BE2C (cell line): ENCODE measurements around the gene AAK1.

Experiments
- DNase-seq: peaks from one replicate; pipeline ENCODE4 v3.0.0-alpha.2; 2020
- H3K27me3 ChIP-seq: fragments of 250-450 bp; sonication (Bioruptor Pico); 2 replicates; pipeline ENCODE4 v1.5.1; 2020; ENCODE audit warnings: mild to moderate bottlenecking
- H3K36me3 ChIP-seq: fragments of 250-450 bp; sonication (Bioruptor Pico); 2 replicates; pipeline ENCODE4 v1.5.1; 2020; ENCODE audit warnings: mild to moderate bottlenecking
- H3K4me1 ChIP-seq: fragments of 250-450 bp; sonication (Bioruptor Pico); 2 replicates; pipeline ENCODE4 v1.5.1; 2020
- H3K4me3 ChIP-seq: 2 replicates; pipeline ENCODE4 v1.5.1; 2011; ENCODE audit warnings: low read depth, low read length
- H3K9me3 ChIP-seq: fragments of 250-450 bp; sonication (Bioruptor Pico); 2 replicates; pipeline ENCODE4 v1.5.1; 2020
- TF ChIP-seq, protein P1 (sequence below): IDR thresholded peaks from 2 replicates; pipeline ENCODE4 v1.5.1; 2012; ENCODE audit warnings: mild to moderate bottlenecking, low read depth, low read length

The AAK1 gene

DNA sequence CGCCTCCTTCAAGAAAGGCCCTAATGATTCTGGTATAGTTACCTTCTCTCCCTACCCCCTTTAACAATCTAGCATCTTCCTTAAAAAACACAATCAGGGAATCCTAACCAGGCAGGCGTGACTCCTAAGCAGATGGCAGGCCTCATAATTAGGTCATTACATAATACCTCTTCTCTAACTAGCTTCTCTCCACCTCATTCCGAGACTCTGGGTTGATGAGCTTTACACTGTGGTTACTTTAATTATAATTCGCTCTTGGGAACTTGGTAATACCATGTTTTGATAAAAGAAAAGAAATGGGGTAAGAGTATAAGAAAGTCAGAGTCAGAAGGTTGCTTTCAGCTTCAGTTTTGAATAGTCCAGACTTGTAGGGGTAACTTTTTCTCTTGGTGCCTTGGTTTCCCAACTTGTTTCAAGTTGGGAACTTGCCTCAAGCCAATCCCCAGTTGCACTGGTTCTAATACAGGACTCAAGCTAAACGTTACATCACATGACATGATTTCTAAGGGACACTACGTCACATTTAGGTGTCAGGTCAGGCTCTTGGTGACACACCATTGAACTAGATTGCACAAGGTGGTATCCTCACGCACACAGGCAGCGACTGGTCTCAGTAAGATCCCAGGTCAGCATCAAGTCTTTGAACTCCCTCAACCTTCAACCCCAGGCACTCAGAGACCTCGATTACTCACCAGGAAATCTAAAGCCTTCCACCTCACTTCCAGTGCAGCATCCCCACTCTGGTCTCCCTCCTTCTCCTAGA lies 59.2 kb downstream of the AAK1 start:
- H3K4me3 ChIP-seq: no peak overlapping the region
- H3K27me3 ChIP-seq: no peaks in the 10 kb centered on the region
- no peaks in the 10 kb centered on the region for H3K9me3 ChIP-seq
- TF ChIP-seq, protein P1, sequence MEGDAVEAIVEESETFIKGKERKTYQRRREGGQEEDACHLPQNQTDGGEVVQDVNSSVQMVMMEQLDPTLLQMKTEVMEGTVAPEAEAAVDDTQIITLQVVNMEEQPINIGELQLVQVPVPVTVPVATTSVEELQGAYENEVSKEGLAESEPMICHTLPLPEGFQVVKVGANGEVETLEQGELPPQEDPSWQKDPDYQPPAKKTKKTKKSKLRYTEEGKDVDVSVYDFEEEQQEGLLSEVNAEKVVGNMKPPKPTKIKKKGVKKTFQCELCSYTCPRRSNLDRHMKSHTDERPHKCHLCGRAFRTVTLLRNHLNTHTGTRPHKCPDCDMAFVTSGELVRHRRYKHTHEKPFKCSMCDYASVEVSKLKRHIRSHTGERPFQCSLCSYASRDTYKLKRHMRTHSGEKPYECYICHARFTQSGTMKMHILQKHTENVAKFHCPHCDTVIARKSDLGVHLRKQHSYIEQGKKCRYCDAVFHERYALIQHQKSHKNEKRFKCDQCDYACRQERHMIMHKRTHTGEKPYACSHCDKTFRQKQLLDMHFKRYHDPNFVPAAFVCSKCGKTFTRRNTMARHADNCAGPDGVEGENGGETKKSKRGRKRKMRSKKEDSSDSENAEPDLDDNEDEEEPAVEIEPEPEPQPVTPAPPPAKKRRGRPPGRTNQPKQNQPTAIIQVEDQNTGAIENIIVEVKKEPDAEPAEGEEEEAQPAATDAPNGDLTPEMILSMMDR: no peak
- H3K4me1 ChIP-seq: no peaks in the 10 kb centered on the region
- no peak for DNase-seq
- no peaks in the 10 kb centered on the region for H3K36me3 ChIP-seq

DNA sequence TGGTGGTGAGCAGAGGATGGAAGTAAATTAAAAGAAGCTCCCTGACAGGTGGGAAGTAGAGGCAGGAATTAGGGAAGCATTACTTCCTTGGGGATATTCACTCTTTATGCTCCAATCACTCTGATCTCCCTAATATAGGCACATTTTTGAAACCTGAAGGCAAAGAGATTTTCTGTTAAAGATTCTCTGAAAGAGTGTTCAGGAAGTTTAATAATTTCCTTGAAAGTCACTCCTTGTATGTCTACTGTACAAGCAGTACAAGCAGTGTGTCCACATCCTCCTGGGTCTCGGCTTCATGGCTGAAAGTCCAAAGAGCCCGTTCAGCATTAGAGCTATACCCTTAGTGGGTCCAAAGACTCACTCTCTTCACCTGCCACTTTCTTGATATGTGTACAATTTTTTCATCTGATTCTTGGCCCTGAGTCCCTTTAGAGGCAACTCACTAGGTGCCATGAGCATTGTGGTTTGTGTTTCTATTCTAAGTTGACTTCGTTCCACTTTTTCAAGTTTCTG lies 60.2 kb downstream of the AAK1 start:
- no peak overlapping the region for H3K4me3 ChIP-seq
- H3K27me3 ChIP-seq: no peaks in the 10 kb centered on the region
- DNase-seq: no peak
- H3K36me3 ChIP-seq: no peaks in the 10 kb centered on the region
- TF ChIP-seq, protein P1: no peak
- no peaks in the 10 kb centered on the region for H3K9me3 ChIP-seq
- H3K4me1 ChIP-seq: no peaks in the 10 kb centered on the region

DNA sequence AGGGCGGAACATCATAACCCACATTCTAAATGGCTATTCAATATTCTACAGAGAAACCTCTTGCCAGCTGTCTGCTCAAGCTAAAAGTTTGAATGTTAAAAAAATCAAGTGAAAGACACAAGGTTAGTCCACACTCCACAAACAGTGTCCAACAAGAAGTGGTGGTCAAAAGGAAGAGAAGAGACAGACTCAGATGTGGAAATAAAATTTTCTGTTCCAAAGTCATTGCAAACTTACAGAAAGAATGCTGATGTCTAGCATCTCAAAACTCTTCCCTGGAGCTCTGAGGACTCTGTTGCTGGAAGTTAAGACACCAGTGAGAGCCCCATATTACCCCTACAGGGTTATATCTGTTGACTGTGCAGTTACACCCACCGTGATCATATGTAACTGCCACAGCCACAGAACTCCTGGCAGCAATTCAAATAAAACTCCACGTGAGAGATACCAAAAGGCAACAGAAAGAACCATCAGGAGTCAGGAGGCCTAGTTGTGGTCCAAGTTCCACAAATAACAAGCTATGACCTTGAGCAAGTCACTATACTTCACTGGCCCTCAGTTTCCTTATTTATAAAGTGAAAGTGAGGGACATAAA lies 60.9 kb downstream of the AAK1 start:
- no peak for DNase-seq
- H3K9me3 ChIP-seq: no peaks in the 10 kb centered on the region
- H3K27me3 ChIP-seq: no peaks in the 10 kb centered on the region
- TF ChIP-seq, protein P1: no peak
- H3K36me3 ChIP-seq: no peaks in the 10 kb centered on the region
- H3K4me3 ChIP-seq: no peak overlapping the region
- H3K4me1 ChIP-seq: no peaks in the 10 kb centered on the region

DNA sequence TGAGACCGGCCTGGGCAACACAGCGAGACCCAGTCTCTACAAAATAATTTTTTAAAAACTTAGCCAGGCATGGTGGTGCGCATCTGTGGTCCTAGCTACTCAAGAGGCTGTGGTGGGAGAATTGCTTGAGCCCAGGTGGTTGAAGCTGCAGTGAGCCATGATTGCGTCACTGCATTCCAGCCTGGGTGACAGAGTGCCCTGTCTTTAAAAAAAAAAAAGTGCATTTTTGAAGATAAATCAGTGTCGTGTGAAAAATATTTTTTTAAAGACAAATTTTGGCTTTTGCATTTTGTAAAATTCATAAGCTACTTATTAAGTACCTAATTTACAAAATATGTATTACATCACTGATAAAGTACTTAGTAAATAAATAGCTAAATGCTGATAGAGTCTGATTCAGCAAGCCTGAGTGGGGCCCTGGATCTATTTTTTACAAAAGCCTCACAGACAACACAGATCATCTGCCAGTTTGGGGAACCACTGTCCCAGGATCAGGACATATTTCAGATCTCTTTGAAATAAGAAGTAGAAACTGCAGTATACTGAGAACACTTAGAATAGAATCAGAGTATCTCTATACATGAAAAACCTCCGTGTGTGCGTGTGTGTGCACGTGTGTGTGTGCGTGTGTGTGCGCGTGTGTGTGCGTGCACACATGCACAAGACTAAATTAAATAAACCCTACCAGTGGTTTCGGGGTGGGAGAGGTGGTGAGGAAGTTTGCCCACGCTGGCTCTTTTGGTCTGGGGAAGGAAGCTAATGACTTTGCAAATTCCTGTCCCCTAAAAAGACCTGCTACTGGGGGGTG lies 61.6 kb downstream of the AAK1 start:
- Histone ChIP-seq H3K36me3 (no peaks in the 10 kb centered on the region), H3K9me3 (no peaks in the 10 kb centered on the region), H3K27me3 (no peaks in the 10 kb centered on the region), H3K4me1 (no peaks in the 10 kb centered on the region), H3K4me3 (no peak overlapping the region)
- TF ChIP-seq, protein P1: no peak
- no peak for DNase-seq

DNA sequence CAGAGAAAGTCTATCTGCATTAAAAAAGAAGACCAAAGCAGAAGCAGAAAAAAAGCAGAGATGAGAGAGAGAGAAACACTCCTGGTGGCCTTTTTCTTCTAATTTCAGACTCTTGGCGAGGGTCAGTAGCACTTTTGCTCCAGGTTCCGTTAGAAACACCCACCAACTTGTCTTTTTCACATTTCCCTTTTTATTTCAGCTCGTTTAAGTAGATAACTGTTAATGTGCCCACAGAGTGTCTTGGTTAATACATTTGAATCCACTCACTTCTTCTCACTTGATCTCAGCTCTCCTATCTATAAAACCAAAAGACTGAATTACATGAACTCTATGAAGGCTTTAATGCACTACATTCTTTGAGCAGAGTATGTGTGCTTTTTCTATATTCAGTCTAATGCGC lies 63.1 kb downstream of the AAK1 start:
- DNase-seq: no peak
- TF ChIP-seq, protein P1: no peak
- Histone ChIP-seq H3K4me1 (no peaks in the 10 kb centered on the region), H3K9me3 (no peaks in the 10 kb centered on the region), H3K4me3 (no peak overlapping the region), H3K36me3 (no peaks in the 10 kb centered on the region), H3K27me3 (no peaks in the 10 kb centered on the region)

DNA sequence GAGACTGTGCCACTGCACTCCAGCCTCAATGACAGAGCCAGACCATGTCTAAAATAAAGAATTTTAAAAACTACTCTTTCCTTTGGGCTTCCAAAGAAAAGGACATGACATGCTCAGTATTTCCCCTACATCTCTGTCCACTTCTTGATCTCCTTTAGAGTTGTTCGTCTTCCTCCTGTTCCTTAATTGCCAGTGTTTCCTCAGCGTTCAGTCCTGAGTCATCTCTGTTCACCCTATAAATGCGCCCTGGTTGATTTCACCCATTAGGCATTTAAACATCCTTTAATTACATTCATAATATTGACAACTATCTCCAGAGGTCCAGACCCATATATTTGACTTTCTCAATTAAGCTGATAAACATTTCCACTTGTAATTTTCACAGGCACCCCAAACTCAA lies 64.0 kb downstream of the AAK1 start:
- H3K36me3 ChIP-seq: no peaks in the 10 kb centered on the region
- H3K27me3 ChIP-seq: no peaks in the 10 kb centered on the region
- no peak for DNase-seq
- H3K4me1 ChIP-seq: no peaks in the 10 kb centered on the region
- no peaks in the 10 kb centered on the region for H3K9me3 ChIP-seq
- H3K4me3 ChIP-seq: no peak overlapping the region
- TF ChIP-seq, protein P1: no peak
